ENCODE measurements around the gene PLPPR1.
"Not testable (repeated sequence)": the region's sequence is repeated elsewhere in the genome, so short reads cannot be mapped to it uniquely, and the experiment has no call there.

The PLPPR1 gene

DNA sequence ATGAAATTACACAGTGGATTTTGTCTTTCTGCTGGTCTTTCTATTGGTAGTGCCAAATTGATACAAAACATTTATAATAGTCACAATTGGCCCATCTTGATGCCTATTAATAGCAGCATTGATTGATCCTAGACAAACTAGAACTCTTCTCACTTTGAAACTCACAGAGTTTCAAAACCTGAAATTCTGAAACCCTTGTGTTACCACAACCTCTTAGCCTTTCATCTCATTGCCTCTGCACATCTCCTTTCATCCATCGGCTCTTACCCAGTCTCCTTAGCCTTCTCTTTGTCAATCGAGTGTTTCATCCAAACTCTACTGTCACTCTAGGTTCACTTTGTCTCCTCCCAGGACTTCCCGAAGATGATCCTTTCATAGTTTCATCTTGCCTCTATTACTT lies 22.1 kb downstream of the PLPPR1 start:
- no peak for DNase-seq

DNA sequence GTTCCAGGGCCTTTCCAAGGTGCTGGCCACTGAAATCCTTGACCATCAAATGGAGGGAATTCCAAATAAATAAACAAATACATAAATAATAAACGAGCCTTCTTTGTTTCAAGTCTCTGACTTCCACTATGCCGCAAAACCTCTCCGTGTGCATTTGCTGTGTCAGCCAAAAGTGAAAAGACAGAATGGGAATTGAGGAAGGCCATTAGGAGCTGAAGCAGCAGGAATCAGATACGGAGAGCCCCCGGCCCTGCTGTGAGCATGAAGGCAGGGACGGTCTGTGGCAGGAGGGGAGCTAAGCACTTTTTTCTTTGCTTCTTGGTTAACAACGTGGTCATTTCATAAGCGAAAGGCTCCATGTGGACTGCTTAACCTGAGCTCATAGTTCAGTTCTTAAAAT lies 26.1 kb downstream of the PLPPR1 start:
- DNase-seq = no peak

DNA sequence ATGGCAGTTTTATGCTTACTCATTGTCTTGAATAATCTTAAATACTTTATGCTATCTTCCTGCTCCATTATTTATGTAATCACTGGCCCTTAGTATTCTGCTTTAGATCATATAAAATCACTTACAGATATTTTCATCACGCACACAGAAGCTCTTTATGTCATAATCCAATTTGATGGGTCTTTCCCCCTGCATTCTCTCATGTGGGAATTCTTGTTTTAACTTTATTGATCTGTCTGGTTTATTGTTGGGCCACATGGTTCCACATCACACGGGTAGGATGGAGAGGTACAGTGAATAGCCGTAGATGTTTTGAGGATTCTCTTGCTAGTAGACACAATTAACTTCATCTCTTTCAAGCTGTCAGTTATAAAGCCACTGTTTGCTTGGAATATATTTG lies 27.0 kb downstream of the PLPPR1 start:
- DNase-seq = no peak

DNA sequence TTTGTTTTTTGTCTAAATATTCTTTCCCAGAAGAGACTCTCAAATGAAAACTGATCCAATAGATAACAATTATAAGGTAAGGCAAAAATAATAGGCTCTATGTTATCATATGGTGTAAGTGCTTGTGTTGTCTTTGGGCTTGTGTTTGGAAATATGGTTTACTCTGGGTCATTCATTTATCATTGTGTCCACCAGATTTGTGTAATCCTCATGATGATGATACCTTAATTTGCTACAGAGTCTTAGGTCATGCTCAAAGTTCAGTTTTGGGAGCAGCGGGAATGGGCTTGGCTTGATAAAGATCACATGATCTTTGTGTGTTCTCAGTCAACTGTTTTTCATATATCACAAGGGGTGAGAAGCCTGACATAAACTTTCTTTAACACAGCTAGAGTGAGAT lies 34.2 kb downstream of the PLPPR1 start:
- DNase-seq = no peak

DNA sequence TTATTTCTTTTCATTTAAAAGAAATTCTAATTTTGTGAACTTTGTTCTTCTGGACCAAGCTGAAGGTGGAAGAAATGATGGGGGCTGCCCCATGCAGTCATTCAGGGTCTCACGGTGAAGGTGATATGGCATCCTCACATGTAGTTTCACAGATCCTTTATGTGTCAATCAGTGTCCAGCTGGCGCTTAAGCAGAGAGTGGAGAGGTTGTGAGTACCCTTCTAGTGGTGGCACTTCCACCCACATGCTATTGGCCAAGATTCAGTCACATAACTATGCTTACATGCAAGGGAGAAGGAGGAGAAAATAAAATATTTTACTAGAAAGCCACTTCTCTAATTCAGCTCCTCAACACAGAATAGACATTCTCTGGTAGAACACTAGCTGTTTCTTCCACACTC lies 34.7 kb downstream of the PLPPR1 start:
- no peak for DNase-seq

DNA sequence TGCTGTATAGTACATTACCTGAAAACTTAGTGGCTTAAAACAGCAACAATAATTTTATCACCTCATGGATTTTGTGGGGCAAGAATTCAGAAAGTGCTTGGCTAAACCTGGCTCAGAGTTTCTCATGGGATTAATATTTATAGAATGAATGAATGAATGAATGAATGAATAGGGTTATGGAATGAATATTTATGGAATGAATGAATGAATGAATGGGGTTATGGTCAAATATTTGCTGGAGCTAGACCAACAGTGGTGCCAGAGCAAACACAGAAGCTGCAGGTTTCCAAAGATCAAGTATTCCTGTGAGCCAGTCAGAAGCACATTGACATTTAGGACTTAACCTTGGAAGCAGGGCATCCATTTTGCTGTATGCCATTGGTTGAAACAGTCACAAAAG lies 35.7 kb downstream of the PLPPR1 start:
- no peak for DNase-seq

DNA sequence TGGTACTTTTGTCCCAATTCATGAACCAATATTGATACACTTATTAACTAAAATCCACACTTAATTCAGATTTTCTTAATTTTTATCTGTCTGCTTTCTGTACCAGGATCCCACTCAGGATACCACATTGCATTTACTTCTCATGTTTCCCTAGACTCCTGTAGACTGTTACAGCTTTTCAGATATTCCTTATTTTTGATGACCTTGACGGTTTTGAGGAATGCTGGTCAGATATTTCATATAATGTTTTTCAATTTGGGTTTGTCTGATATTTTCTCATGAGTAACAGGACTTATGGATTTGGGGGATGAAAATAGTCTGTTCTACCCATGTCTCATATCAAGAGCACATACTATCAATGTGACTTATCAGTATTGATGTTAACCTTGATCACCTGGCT lies 37.4 kb downstream of the PLPPR1 start:
- no peak for DNase-seq

DNA sequence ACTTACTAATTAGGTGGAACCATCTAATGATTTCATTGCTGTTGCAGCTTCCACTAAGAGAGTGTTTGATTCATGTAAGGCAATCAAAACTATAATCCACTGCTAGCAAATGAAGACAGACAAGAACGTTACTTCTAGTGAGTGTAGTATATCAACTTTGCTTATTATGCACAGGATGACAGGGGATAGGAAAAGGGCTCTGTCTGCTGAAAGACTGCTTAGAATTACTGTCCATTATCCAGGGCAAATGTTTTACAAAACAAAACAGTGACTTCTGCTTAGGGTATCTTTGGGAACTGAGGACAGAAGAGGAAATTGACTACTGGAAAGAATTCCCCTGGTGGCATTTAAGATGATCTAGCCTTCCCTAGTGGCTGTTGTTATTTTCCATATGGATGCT lies 40.2 kb downstream of the PLPPR1 start:
- no peak for DNase-seq

DNA sequence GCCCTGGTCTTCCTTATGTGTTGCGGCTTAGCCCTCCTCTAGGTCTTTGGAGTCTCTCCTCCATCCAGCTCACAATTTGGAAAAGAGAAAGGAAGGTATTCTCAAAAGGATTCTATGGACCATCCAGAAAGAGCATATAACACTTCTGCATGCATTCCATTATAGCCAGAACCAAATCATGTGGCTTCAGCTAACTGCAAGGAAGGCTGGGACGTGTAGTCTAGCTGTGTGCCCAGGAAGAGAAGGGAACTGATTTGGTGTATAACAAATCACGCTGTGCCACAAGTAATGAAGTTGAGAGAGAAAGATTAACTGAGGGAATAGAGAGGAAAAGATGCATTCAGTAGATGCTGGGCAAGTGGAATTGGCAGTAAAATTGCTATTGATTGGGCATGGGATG lies 43.7 kb downstream of the PLPPR1 start:
- DNase-seq = no peak

DNA sequence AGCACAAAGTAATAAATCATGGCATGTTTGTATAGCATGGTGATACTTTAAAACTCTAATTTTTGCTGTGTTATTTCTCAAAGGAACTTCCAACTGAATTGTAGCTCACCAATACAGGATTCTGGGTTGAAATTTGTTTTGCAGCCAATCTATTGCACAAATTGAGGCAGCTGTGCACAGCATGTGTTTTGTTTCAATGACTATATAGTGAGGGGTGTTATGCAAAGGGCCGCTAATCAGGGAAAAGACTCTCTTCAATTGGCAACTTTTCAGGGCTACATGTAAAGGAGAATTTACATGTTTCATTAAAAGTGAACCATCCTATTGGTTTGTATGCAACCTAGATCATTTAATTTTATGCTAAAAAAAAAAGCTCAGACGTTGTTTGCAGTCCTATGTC lies 44.6 kb downstream of the PLPPR1 start:
- DNase-seq = no peak

DNA sequence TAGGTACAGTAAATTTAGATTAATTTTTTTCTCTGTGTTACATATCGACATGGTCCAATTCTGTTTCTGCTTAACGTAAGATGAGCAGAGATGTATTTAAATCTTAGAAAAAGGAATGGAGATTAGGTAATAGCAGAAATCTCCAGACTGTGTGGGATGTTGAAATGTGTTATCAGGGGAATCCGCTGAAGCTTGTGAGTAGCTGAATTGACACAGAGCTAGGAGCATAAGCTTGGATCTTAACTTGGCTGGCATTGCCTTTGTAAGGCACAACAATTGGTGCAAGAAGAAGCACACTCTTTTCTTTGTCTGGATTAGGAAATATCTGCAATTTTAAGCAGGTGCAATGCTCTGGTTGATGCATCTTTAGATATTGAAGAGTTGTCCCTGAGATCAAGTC lies 53.1 kb downstream of the PLPPR1 start:
- DNase-seq = no peak

DNA sequence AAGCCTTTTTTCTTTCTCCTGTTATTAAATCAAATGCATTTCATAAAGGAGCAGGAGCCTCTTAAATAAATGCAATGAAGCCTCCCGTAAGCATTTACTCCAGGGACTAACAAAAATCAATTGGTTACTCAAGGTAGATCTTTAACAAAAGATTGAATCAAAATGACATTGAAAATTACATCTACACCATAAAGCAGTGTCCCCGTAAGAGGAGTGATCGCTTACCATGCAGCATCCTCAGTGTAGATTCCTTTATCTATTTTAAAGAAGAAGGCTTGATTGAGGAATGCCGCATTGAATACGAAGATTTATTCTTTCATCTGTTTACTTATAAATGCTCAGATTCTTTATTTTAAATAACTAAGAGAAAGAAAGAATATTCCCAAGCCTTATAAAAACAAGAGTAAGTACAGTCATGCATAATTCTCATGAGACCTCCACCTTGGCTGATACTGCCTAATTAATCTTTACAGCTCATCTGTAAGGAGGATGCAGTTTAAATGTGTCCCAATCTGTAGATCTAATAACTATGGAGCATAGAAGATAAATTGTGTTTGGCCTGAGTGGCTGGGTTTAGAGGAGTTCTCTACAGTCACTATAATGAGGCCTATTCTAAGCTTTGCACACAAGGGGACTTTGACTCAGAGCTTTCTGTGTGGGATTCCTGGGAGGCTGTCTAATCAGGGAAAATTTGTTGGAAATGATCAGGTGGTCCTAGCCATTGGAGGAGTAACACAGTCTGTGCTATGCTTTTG lies 55.1 kb downstream of the PLPPR1 start:
- DNase-seq = no peak

DNA sequence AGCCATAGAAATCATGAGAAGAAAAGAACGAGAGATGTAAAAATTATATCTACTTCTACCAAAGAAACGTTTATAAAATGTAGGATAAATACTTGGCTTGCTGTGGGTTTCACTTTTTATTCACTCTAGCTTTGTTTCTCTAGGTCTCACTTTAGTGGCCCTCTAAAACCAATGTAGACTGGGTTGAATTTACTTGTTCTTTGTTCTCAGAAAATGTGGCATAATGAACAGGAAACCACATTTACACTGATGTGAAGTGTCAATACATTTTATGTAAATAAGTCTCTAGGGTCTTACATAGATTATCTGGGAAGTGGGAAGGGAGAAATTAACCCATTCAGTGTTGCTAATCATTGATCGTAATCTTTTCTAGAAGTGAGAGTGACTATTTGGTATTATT lies 58.9 kb downstream of the PLPPR1 start:
- DNase-seq = no peak

DNA sequence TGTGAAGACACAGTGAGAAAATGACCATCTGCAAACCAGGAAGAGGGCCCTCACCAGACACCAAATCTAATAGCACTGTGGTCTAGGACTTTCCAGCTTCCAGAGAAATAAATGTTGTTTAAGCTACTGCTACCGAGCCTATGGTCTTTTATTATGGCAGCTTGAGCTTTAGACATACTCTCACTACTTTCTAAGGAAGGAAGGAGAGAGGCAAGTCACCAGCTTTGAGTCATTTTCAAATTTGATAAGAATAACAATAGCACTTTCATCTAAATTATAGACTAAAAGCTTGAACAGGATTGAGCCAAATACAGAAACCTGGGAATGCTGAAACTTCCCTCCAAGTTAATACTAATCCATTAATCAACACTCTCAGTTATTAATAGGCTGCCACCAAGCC lies 64.4 kb downstream of the PLPPR1 start:
- DNase-seq = no peak

DNA sequence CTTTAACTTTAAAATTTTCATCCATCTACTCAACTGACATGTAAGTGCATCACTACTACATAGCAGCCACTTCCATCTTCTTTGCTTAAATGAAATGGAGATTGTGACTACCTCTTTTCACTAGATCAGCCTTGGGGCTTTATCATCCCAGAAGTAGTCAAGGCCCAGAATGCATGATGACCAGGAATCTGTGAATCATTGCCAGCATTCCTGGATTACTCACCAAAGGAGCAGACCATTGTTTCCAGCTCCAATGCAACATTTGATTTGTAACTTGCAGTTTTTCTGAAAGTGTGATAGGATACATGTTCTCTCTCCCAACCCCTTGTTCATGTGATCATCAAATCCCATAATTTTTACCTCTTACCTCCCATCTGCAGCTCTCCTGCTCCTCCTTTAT lies 65.1 kb downstream of the PLPPR1 start:
- DNase-seq = no peak

DNA sequence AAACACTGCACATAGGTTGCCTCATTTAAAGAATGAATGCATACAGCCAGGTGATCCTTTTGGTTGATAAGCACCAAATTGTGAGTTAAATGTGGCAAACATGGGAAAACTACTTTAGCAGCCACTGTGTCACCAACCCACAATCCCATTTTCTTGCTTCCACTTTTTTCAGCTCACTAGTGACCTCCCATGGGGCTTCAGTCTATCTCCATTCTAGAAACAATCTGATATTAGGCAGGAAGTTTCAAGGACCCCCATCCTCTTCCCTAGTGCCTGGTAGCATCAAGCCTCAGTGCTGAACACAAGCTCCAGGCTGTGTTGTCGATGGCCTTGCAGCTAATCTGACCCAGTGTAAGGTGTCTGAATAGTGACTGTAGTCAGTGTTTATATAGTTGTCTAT lies 66.2 kb downstream of the PLPPR1 start:
- DNase-seq = no peak

DNA sequence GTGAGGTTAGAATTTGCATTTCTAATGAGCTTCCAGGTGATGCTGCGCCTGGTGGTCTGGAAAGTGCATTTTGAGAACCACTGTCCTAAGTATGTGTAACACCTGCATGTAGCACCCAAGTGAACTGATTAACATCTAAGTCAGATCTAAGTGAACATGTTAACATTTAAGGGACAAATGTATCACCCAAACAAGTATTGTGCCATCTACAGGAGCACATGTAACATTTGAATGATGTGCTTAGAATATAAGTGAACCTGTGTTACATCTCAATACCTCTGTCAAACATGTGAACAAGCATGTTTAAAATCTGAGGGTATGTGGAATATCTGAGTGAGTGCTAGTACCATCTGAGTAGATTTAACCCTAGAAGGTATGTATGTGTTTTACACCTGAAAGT lies 68.7 kb downstream of the PLPPR1 start:
- DNase-seq = no peak

DNA sequence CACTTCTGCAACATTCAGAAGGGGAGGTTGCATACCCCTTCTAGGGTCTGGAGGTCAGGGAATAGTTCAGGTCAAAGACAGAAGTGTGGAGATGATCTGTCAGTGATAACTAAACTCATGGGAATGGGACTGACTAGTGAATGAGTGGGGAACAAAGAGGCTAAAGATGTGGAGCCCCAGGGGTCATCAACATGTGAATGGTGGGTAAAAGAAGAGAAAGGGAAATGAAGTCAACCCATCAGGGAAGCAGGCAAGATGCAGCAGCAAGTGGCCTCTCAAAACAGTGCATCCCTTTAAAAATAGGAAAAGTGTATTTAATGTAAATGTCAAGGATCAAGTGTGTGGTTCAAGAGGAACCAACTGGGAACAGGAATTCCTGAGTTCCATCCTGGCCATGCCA lies 69.9 kb downstream of the PLPPR1 start:
- DNase-seq = no peak

DNA sequence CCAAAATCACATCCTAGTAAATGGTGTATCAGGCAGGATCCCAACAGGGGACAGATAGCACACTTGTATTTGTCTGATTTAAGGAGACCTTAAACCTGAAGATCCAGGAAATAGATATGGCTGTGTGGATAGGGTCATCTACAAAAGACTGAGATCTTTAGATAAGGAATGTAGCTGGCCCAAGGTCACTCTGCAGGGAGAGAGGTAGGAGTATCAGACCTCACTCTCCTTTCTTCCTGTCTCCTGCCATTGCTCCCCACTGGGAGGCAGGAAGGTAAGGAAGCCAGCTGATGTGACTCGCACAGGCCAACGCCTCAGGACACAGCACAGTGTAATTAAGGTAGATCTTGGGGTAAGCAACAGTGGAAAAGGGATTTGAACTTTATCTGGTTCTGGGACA lies 85.8 kb downstream of the PLPPR1 start:
- no peak for DNase-seq

DNA sequence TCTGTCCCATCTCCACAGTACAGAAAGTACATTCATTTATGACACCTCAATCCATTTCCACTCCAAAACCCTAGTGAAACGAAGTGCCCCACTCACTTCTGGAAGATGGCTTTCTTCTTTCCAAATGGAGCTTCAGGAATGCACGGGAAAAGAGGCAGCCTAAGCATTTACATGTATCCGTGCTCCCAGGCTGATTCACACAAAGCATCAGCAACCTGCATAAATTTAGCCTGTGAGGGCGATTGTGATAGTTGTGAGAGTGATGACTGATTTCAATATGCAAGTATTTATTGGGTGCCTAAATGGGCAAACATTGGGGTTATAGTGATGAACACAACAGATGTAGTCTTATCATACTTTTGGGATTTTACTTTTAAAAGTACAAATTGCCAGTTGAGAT lies 86.6 kb downstream of the PLPPR1 start:
- DNase-seq = no peak

DNA sequence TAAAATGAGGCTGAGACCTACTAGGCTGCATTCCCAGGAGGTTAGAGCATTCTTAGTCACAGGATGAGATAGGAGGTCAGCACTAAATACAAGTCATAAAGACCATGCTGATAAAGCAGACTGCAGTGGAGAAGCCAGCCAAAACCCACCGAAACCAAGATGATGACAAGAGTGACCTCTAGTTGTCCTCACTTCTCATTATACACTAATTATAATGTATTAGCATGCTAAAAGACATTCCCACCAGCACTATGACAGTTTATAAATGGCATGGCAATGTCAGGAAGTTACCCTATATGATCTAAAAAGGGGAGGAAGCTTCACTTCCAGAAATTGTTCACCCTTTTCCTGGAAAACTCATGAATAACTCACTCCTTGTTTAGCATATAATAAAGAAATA lies 88.6 kb downstream of the PLPPR1 start:
- no peak for DNase-seq

DNA sequence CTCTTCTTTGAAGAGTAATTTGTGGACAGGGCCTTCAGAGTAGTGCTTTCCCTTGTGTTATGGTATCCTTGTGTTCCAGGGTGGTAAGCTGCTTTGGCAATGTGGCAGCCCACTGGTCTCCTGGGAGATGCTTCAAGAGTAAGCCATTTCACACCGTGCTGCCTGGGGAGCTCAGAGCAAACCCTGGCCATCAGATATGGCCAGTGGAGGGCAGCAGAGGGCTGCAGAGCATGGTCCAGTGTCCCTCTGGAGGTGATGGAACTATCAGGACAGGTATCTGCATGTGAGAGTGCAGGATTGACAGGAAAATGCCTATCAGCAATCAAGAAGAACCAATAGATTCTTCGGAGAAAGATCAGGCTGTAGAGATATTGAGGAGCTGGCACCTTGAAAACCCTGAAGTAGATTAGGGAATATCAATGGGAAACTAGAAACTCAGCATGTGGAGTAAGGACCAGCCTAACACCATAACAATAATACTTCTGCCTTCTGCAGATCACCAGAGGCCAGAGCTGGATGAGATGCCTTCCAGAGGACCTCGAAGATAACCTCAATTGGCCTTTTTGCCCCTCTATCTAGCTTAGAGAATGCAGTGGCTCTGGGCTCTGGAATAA lies 90.8 kb downstream of the PLPPR1 start:
- no peak for DNase-seq

DNA sequence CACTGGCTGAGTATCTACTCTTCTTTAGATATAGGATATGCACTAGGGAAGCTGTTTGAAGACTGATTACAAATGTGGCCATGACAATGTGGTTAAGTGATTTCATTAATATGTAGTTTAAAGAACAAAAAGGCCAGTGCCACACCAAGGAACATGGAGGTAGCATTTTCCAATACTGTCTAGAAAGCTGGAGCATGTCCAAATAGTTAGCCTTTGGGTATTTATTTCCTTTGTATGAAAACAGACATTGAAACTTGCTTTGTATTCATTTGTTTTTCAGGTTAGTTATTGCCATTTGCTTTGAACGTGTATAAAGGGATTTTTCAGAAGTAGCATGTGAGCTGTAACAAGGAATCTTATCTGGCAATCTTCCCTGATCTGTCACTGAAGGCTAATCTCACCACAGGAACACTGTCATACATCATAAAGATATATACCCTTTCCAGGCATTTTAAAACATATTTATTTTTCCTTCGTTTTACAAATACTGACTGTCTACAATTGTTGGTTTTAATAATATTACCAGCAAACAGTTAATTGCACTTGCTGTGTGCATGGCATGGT lies 93.4 kb downstream of the PLPPR1 start:
- DNase-seq = no peak

DNA sequence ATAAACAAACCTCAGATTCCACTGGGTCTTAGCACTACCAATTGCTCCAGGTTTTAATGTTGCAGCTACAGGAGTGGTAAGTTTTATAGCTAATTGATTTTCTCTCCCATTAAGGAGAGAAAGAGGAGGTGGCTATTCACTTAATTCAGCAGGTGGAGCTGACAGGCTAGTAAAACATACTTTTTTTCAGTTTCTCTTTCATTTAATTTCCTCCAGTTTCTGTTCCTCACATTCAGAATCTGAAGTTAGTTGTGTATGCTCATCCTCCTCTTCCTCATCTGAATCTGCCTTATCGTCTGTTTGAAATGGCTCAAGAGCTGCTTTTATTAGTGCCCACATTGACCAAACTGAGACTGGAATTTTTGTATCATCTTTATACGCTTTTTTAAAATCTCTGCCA lies 98.0 kb downstream of the PLPPR1 start:
- DNase-seq = no peak

DNA sequence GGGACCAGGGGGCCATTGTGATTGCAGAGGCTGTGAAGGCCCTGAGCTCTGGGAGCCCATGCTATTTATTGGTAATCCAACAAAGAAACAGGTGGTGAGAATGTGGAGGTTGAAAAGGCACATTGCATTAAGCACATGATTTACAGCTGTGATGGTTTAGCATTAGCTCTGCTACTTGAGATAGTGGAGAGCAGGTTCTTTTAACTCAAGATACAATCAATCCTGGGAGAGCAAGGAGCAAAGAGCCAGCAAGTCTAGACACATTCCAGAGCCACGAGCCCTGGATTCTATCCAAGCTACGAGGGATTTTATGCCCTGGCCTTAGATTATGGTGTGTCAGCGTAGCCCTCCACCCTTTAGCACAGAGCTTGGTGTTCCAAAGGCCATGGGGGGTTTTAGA lies 98.8 kb downstream of the PLPPR1 start:
- DNase-seq = not testable (repeated sequence)
